Measurements from ENCODE around the gene HLA-DRA.

- TF ChIP-seq CTCF (IDR thresholded peaks at IDR 0.05) (no peak), POLR2A (IDR thresholded peaks at IDR 0.05) (no peak)
These were observed 4.7 kb downstream of the HLA-DRA start for GRCh38 chr6:32444433-32444832.

All from thyroid gland (tissue), 4 donors.